Activated CD4-positive, alpha-beta memory T cell treated with anti-CD3 and anti-CD28 coated beads for 36 hours (primary cell): ENCODE results near the gene SMARCA5. TPM values are rescaled to one million over a fixed set of nuclear protein-coding genes. Genes with fewer than 3 reads are reported as not detected.

Experiments used
- CTCF ChIA-PET: fragments of 350-600 bp; sonication (Branson Sonifier 250); formaldehyde crosslinking; loops from one replicate; lab custom pipeline; 2021; ENCODE audit warnings: antibody characterized with exemption, inconsistent platforms; lab: Charles Lee
- POLR2A ChIA-PET: fragments of 350-600 bp; sonication (Branson Sonifier 250); formaldehyde crosslinking; loops from one replicate; lab custom pipeline; 2021; ENCODE audit warnings: antibody characterized with exemption; lab: Charles Lee
- DNase-seq: peaks from one replicate; pipeline ENCODE4 v3.0.0-alpha.2; 2020
- H3K27ac Mint-ChIP-seq: one replicate; pipeline ENCODE4 v1.8.0; 2021; ENCODE audit warnings: mixed read lengths
- H3K27me3 Mint-ChIP-seq: one replicate; pipeline ENCODE4 v1.8.0; 2021; ENCODE audit warnings: mixed read lengths
- H3K36me3 Mint-ChIP-seq: one replicate; pipeline ENCODE4 v1.8.0; 2021; ENCODE audit warnings: mixed read lengths
- H3K4me1 Mint-ChIP-seq: one replicate; pipeline ENCODE4 v1.8.0; 2021; ENCODE audit warnings: low read depth, mixed read lengths
- H3K4me3 Mint-ChIP-seq: one replicate; pipeline ENCODE4 v1.8.0; 2021; ENCODE audit warnings: mild to moderate bottlenecking, mixed read lengths
- H3K9me3 Mint-ChIP-seq: one replicate; pipeline ENCODE4 v1.8.0; 2021; ENCODE audit warnings: mixed read lengths
- intact Hi-C: fragments of 100-400 bp; cut with micrococcal nuclease; formaldehyde crosslinking; loops from one replicate; pipeline ENCODE4 v1.15.1; 2023
- total RNA-seq, 2 experiments: library from RNA; stranded (reverse); gene quantifications; one replicate each; pipeline ENCODE4 v1.2.3, GENCODE V29; 2021

Gene SMARCA5
- total RNA-seq, 2 experiments from 2014 or later = 67.0 to 69.3 TPM

DNA sequence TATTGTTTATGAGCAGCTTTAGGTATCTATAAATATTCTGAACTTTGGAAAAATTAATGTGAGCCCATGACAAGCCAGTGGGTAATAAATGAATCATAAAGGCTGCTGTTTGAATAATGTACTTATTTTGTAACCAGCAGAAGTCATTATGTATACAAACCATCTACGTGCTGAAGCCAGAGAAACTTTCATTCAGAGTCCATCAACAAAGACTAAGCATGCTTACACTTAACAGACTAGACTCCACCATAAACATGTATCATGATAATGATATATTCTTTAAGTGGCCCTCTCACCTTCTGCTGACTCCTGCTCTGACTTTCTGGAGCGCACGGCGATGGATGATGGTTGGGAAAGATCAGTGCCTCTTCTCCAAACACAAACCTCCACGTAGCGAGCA is 72.0 kb downstream of the SMARCA5 start:
- H3K36me3 Mint-ChIP-seq = peaks cover 5% of the 10 kb centered on the region
- H3K27me3 Mint-ChIP-seq = no peaks in the 10 kb centered on the region
- H3K4me3 Mint-ChIP-seq = no peak overlapping the region
- CTCF ChIA-PET = no interaction called here
- no peaks in the 10 kb centered on the region for H3K4me1 Mint-ChIP-seq
- no peak for DNase-seq
- intact Hi-C loops = no loop called here
- peaks cover 30% of the 10 kb centered on the region for H3K9me3 Mint-ChIP-seq
- POLR2A ChIA-PET = no interaction called here
- H3K27ac Mint-ChIP-seq = no peak overlapping the region

DNA sequence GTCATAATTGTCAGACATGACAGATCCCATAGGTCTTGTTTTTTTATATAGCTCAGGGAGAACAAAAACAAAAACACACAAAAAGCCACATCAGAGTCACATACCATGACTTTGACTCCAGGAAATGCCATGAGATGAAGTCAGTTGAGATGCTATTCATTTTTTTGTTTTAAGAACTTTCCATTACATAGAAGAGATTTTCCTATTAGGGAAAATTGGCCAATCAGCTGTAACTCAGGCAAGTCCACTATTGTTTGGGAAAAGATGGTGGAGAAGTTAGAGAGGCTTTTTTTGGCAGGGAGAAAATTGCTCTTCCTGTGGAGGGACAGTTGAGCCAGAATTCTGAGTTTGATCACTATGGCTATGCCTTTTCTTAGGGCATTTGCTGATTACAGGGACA is 72.6 kb downstream of the SMARCA5 start:
- Mint-ChIP-seq H3K4me1 (no peaks in the 10 kb centered on the region), H3K27me3 (no peaks in the 10 kb centered on the region), H3K36me3 (peaks cover 5% of the 10 kb centered on the region), H3K27ac (no peak overlapping the region), H3K9me3 (peaks cover 30% of the 10 kb centered on the region), H3K4me3 (no peak overlapping the region)
- intact Hi-C loops = no loop called here
- ChIA-PET POLR2A (no interaction called here), CTCF (no interaction called here)
- no peak for DNase-seq

GRCh38 chr4:143587703-143588102 is 74.2 kb downstream of the SMARCA5 start:
- Mint-ChIP-seq H3K4me3 (no peak overlapping the region), H3K4me1 (no peaks in the 10 kb centered on the region), H3K27ac (no peak overlapping the region), H3K27me3 (no peaks in the 10 kb centered on the region), H3K36me3 (peaks cover 5% of the 10 kb centered on the region), H3K9me3 (peaks cover 25% of the 10 kb centered on the region)
- no peak for DNase-seq
- intact Hi-C loops = no loop called here
- ChIA-PET CTCF (no interaction called here), POLR2A (no interaction called here)

GRCh38 chr4:143597276-143597675 is 83.8 kb downstream of the SMARCA5 start:
- Mint-ChIP-seq H3K9me3 (no peaks in the 10 kb centered on the region), H3K36me3 (no peaks in the 10 kb centered on the region), H3K27me3 (peaks cover 2% of the 10 kb centered on the region), H3K4me1 (no peaks in the 10 kb centered on the region), H3K4me3 (no peak overlapping the region), H3K27ac (no peak overlapping the region)
- CTCF ChIA-PET = no interaction called here
- POLR2A ChIA-PET = no interaction called here
- intact Hi-C loops = no loop called here
- no peak for DNase-seq

DNA sequence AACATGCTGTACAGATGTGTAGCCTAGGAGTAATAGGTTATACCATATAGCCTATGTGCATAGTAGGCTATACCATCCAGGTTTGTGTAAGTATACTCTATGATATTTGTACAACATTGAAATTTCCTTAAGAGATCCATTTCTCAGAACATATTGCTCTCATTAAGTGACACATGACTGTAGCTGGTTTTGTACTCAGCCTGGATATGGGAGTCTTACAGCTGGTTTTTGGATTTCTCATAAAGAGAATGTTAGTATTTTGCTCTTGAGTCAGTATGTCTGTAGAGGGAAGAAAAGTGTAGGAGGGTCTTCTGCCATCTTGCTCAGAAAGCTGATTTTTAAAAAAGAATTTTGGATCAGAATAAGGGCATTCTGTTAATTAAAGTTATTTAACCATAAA is 85.3 kb downstream of the SMARCA5 start:
- H3K9me3 Mint-ChIP-seq = no peaks in the 10 kb centered on the region
- H3K27me3 Mint-ChIP-seq = peaks cover 2% of the 10 kb centered on the region
- DNase-seq = no peak
- H3K27ac Mint-ChIP-seq = no peak overlapping the region
- ChIA-PET POLR2A (no interaction called here), CTCF (no interaction called here)
- intact Hi-C loops = no loop called here
- H3K36me3 Mint-ChIP-seq = no peaks in the 10 kb centered on the region
- H3K4me3 Mint-ChIP-seq = no peak overlapping the region
- H3K4me1 Mint-ChIP-seq = no peaks in the 10 kb centered on the region

- H3K4me3 Mint-ChIP-seq = no peak overlapping the region
- POLR2A ChIA-PET = no interaction called here
- no peaks in the 10 kb centered on the region for H3K27me3 Mint-ChIP-seq
- CTCF ChIA-PET = no interaction called here
- H3K4me1 Mint-ChIP-seq = no peaks in the 10 kb centered on the region
- no peak for DNase-seq
- peaks cover 1% of the 10 kb centered on the region for H3K9me3 Mint-ChIP-seq
- no peak overlapping the region for H3K27ac Mint-ChIP-seq
- peaks cover 2% of the 10 kb centered on the region for H3K36me3 Mint-ChIP-seq
- intact Hi-C loops = no loop called here
Observed at GRCh38 chr4:143599827-143600226, 86.3 kb downstream of the SMARCA5 start.

DNA sequence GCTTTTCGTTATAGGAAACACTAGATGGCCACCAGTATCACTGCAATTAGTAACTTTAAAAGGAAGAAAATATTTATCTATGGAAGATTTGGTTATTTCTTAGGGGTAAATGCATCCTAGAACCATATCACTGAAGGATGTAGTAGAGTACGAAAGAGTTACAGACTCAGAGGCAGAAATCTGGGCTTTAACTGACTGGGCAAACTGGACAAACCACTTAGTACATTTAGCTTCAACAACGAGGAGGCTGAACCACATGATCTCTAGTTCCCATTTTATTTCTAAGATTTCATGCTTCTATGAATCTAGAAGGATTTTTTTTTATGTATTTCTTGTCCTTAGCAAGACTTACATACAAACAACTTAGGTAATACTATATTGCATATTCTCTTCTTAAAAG is 93.0 kb downstream of the SMARCA5 start:
- intact Hi-C loops = no loop called here
- H3K36me3 Mint-ChIP-seq = peaks cover 2% of the 10 kb centered on the region
- DNase-seq = no peak
- H3K27me3 Mint-ChIP-seq = no peaks in the 10 kb centered on the region
- ChIA-PET POLR2A (no interaction called here), CTCF (no interaction called here)
- H3K9me3 Mint-ChIP-seq = peaks cover 11% of the 10 kb centered on the region
- H3K4me1 Mint-ChIP-seq = no peaks in the 10 kb centered on the region
- no peak overlapping the region for H3K4me3 Mint-ChIP-seq
- H3K27ac Mint-ChIP-seq = no peak overlapping the region

Other genes starting within 250 kb of the SMARCA5 start
- under 1 TPM; 0.34 to 0.45 TPM for gene GAB1, start 176.8 kb upstream of the SMARCA5 start, total RNA-seq
- gene FREM3, start 187.0 kb downstream of the SMARCA5 start, total RNA-seq = not detected